ENCODE data around the gene PLS3. TPM values are rescaled to one million over a fixed set of nuclear protein-coding genes. Genes with fewer than 3 reads are reported as not detected.

Gene PLS3
- total and polyA plus RNA-seq, 9 of the 15 experiments (the other 6 are each of a cell fraction or from before 2014, with no cell fraction given): 0.03 to 0.42 (median 0.03) TPM; not detected in 4

DNA sequence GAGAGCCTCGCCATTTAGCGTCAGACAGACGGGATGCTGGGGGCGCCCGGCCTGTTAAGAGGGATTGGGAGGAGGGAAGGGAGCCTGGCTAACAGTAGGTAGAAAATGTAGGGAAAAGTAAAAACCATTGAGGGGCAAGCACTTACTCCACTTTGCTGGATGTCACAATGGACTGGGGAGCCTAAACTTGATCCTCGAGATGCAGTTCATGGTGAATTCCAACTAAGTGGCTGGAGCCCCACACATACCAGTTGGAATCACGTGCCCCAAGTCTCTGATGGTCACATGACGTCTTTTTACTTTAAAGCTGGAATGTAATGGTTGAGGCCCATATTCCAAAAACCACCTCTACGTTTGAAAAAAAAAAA, 1.5 kb downstream of the PLS3 start (continued):
- TF ChIP-seq, protein P1, sequence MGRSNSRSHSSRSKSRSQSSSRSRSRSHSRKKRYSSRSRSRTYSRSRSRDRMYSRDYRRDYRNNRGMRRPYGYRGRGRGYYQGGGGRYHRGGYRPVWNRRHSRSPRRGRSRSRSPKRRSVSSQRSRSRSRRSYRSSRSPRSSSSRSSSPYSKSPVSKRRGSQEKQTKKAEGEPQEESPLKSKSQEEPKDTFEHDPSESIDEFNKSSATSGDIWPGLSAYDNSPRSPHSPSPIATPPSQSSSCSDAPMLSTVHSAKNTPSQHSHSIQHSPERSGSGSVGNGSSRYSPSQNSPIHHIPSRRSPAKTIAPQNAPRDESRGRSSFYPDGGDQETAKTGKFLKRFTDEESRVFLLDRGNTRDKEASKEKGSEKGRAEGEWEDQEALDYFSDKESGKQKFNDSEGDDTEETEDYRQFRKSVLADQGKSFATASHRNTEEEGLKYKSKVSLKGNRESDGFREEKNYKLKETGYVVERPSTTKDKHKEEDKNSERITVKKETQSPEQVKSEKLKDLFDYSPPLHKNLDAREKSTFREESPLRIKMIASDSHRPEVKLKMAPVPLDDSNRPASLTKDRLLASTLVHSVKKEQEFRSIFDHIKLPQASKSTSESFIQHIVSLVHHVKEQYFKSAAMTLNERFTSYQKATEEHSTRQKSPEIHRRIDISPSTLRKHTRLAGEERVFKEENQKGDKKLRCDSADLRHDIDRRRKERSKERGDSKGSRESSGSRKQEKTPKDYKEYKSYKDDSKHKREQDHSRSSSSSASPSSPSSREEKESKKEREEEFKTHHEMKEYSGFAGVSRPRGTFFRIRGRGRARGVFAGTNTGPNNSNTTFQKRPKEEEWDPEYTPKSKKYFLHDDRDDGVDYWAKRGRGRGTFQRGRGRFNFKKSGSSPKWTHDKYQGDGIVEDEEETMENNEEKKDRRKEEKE (IDR thresholded peaks at IDR 0.05; ENCODE audit: borderline replicate concordance in 1 of 2, control insufficient read depth in 1 of 2, low read depth in 2 of 2, low read length in 1 of 2): no peak
- TF ChIP-seq, protein P2, sequence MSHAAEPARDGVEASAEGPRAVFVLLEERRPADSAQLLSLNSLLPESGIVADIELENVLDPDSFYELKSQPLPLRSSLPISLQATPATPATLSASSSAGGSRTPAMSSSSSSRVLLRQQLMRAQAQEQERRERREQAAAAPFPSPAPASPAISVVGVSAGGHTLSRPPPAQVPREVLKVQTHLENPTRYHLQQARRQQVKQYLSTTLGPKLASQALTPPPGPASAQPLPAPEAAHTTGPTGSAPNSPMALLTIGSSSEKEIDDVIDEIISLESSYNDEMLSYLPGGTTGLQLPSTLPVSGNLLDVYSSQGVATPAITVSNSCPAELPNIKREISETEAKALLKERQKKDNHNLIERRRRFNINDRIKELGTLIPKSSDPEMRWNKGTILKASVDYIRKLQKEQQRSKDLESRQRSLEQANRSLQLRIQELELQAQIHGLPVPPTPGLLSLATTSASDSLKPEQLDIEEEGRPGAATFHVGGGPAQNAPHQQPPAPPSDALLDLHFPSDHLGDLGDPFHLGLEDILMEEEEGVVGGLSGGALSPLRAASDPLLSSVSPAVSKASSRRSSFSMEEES (CRISPR knock-in tag; IDR thresholded peaks at IDR 0.05): peak; percentile 23
- TF ChIP-seq ZNF584 (CRISPR knock-in tag; IDR thresholded peaks at IDR 0.05; ENCODE audit: low read depth): no peak

DNA sequence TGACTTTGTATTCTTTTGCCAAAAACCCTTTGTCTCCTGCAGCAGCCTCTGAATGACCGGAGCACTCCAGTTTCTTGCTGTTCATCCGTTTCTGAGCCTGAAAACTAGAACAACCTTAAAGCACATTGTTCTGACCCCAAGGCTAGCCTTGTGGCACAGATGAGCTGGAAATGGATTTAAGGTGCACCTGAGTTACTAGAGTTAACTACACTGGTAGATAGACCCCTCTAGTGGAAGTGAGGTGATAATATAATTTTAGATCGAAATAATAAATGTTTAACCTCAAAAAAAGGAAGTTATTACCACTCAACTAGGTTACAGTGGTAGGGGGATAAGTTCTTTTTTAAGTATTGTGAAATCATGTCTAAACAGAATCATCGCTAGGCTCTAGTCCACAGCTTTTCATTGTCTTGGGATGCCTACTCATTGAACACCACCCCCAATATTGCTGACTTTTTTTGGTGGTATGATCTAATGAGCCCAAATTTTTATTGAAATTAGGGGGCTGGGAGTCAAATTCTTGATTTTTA, 2.7 kb downstream of the PLS3 start:
- intact Hi-C loops (cut with micrococcal nuclease) (no loop called here), in situ Hi-C loops (cut with MboI) (no loop called here)
- Histone ChIP-seq H4K20me1 (replicated peaks; ENCODE audit: control insufficient read depth, insufficient read depth, low read length) (no peaks in the 10 kb centered on the region), H3K27ac (ENCODE audit: extremely low read depth, low read depth, low read length) (no peak overlapping the region), H3K4me3 (no peak overlapping the region), H3K9ac (ENCODE audit: insufficient read depth in 1 of 2, low read depth in 2 of 2, low read length in 2 of 2) (no peak overlapping the region), H2AFZ (ENCODE audit: low read depth, low read length) (no peak overlapping the region), H3K36me3 (ENCODE audit: control insufficient read depth, insufficient read depth, low read length) (no peaks in the 10 kb centered on the region), H3K27me3 (ENCODE audit: control insufficient read depth in 2 of 2, insufficient read depth in 2 of 2, low read length in 2 of 2) (peaks cover 0 to 22% of the 10 kb centered on the region in 2 experiments; a peak in 2 of 5 replicates), H3K9me1 (ENCODE audit: control insufficient read depth, insufficient read depth, low read length) (no peaks in the 10 kb centered on the region), H3K79me2 (ENCODE audit: control insufficient read depth, insufficient read depth, low read length) (no peaks in the 10 kb centered on the region), H3K4me1 (replicated peaks in 1 of 2; ENCODE audit: control insufficient read depth in 2 of 2, insufficient read depth in 2 of 2, low read length in 2 of 2) (no peaks in the 10 kb centered on the region), H3K4me2 (ENCODE audit: insufficient read depth, low read length) (no peak overlapping the region), H3K9me3 (replicated peaks; ENCODE audit: control insufficient read depth, insufficient read depth, low read depth, low read length) (no peaks in the 10 kb centered on the region)
- FAIRE-seq: no peak
- POLR2A ChIA-PET: no interaction called here
- CTCF ChIA-PET (ENCODE audit: low intra/inter-chr PET ratio): no interaction called here
- WGBS (ENCODE audit: insufficient coverage, low coverage, missing lambda C conversion rate): 4% methylated on average over 4 of the region's 4 CpGs
- ATAC-seq: no peak
- no TSS peak for BruUV-seq (replicated peaks)
- no peak for DNase-seq (ENCODE audit: extremely low read depth in 1 of 4, low spot score in 3 of 4)
- TF ChIP-seq, protein P3, sequence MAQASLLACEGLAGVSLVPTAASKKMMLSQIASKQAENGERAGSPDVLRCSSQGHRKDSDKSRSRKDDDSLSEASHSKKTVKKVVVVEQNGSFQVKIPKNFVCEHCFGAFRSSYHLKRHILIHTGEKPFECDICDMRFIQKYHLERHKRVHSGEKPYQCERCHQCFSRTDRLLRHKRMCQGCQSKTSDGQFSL (CRISPR knock-in tag; IDR thresholded peaks at IDR 0.05): no peak
- TF ChIP-seq, protein P3 (tag; IDR thresholded peaks at IDR 0.05): no peak
- TF ChIP-seq CHD4 (IDR thresholded peaks at IDR 0.05; ENCODE audit: insufficient read depth, insufficient replicate concordance, low read depth, low read length, poor library complexity, severe bottlenecking) (no peak), GATAD2A (IDR thresholded peaks at IDR 0.05) (no peak), FOXP1 (CRISPR knock-in tag; IDR thresholded peaks at IDR 0.05) (no peak), HDAC8 (tag; IDR thresholded peaks at IDR 0.05) (no peak), KDM1A (IDR thresholded peaks at IDR 0.05) (no peak), MEF2D (tag; conservative IDR thresholded peaks at IDR 0.05; ENCODE audit: low read depth) (no peak), DACH1 (IDR thresholded peaks at IDR 0.05; ENCODE audit: partially characterized antibody) (no peak), E2F3 (CRISPR knock-in tag; IDR thresholded peaks at IDR 0.05) (no peak)
- TF ChIP-seq, protein P4, sequence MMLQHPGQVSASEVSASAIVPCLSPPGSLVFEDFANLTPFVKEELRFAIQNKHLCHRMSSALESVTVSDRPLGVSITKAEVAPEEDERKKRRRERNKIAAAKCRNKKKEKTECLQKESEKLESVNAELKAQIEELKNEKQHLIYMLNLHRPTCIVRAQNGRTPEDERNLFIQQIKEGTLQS (IDR thresholded peaks at IDR 0.05): no peak
- TF ChIP-seq, protein P4 (CRISPR knock-in tag; conservative IDR thresholded peaks at IDR 0.05): no peak
